GM12878 (cell line): ENCODE data around the gene ANGEL1. TPM values are rescaled to one million over a fixed set of nuclear protein-coding genes. Genes with fewer than 3 reads are reported as not detected.

Experiments used
- ATAC-seq: fragments of 200-7000 bp; cut with Tn5 transposase; 3 replicates; pipeline ENCODE4 v1.9.1; 2020; ENCODE audit warnings: mild to moderate bottlenecking, moderate library complexity
- BruUV-seq: library from RNA; stranded (reverse); fragments of 400-500 nt; replicated peaks from 2 replicates; lab custom pipeline; 2021; lab: Mats Ljungman, UMichigan
- CTCF ChIA-PET: fragments of 300-600 bp; sonication (Branson Sonifier 250); formaldehyde crosslinking; extraction: SDS; loops from one replicate; lab custom pipeline; 2021; ENCODE audit warnings: inconsistent platforms; lab: Yijun Ruan, JAX
- POLR2A ChIA-PET: fragments of 350-600 bp; formaldehyde crosslinking; extraction: SDS; loops from one replicate; lab custom pipeline; 2021; ENCODE audit warnings: inconsistent platforms; lab: Charles Lee
- RAD21 ChIA-PET: fragments of 300-600 bp; sonication (Branson Sonifier 250); formaldehyde crosslinking; loops from one replicate; lab custom pipeline; 2023; ENCODE audit warnings: antibody characterized with exemption; ENCODE audit not compliant: unreplicated experiment; lab: Charles Lee
- SMC1A ChIA-PET: fragments of 300-600 bp; sonication (Branson Sonifier 250); formaldehyde crosslinking; loops from one replicate; lab custom pipeline; 2023; ENCODE audit not compliant: unreplicated experiment, uncharacterized antibody; lab: Charles Lee
- DNase-seq: peaks from one replicate; pipeline ENCODE4 v3.0.0-alpha.2; 2011; ENCODE audit warnings: low read depth, low spot score
- FAIRE-seq: peaks from 3 replicates; lab custom pipeline; 2011; peaks lifted over from hg19 to GRCh38; lab: Jason Lieb, UNC
- H2AFZ ChIP-seq: 2 replicates; pipeline ENCODE4 v1.6.0; 2011; ENCODE audit warnings: low read depth, low read length, control low read depth; ENCODE audit not compliant: control insufficient read depth
- H3K27ac ChIP-seq: 2 replicates; pipeline ENCODE4 v1.5.1; 2011; ENCODE audit warnings: control low read depth; ENCODE audit not compliant: control insufficient read depth, insufficient read depth
- H3K27me3 ChIP-seq, 2 experiments: replicated peaks in 1 of 2; 2 replicates each; pipeline versions ENCODE4 v1.6.0 to v1.6.1; 2011; ENCODE audit warnings: low read length in 1 of 2; ENCODE audit not compliant: control insufficient read depth in 2 of 2, insufficient read depth in 2 of 2
- H3K36me3 ChIP-seq, 2 experiments: 2 replicates each; pipeline ENCODE4 v1.5.1; 2011; ENCODE audit warnings: low read length in 1 of 2; ENCODE audit not compliant: control insufficient read depth in 2 of 2, insufficient read depth in 2 of 2
- H3K4me1 ChIP-seq: 2 replicates; pipeline ENCODE4 v1.6.1; 2011; ENCODE audit warnings: mild to moderate bottlenecking, low read length, moderate library complexity, mixed read lengths; ENCODE audit not compliant: control insufficient read depth, insufficient read depth
- H3K4me2 ChIP-seq: 2 replicates; pipeline ENCODE4 v1.6.0; 2011; ENCODE audit warnings: control low read depth; ENCODE audit not compliant: control insufficient read depth, insufficient read depth
- H3K4me3 ChIP-seq: fragments of 200-600 bp; sonication (generic); 2 replicates; pipeline ENCODE4 v1.5.1; 2016
- H3K79me2 ChIP-seq: 2 replicates; pipeline ENCODE4 v1.6.0; 2011; ENCODE audit warnings: low read length; ENCODE audit not compliant: control insufficient read depth, insufficient read depth
- H3K9ac ChIP-seq: 2 replicates; pipeline ENCODE4 v1.8.0; 2011; ENCODE audit warnings: low read length, control low read depth, mixed read lengths; ENCODE audit not compliant: control insufficient read depth, insufficient read depth
- H3K9me3 ChIP-seq: replicated peaks from 3 replicates; pipeline ENCODE4 v1.5.1; 2011; ENCODE audit warnings: mild to moderate bottlenecking, low read length; ENCODE audit not compliant: control insufficient read depth, insufficient read depth
- H4K20me1 ChIP-seq: 2 replicates; pipeline ENCODE4 v1.6.0; 2011; ENCODE audit not compliant: control insufficient read depth, insufficient read depth
- CBFB ChIP-seq: IDR thresholded peaks from 2 replicates; pipeline ENCODE4 v1.6.1; 2016; ENCODE audit warnings: antibody characterized with exemption, low read depth
- HCFC1 ChIP-seq: fragments of 150-350 bp; IDR thresholded peaks from 2 replicates; pipeline ENCODE4 v1.6.1; 2014; ENCODE audit warnings: low read length
- HDAC2 ChIP-seq: fragments of 200-600 bp; sonication (generic); IDR thresholded peaks from 2 replicates; pipeline ENCODE4 v1.6.1; 2017
- IKZF1 ChIP-seq: fragments of 450-650 bp; conservative IDR thresholded peaks from 2 replicates; pipeline ENCODE4 v1.6.1; 2017; ENCODE audit warnings: antibody characterized with exemption, mild to moderate bottlenecking
- RCOR1 ChIP-seq: conservative IDR thresholded peaks from 2 replicates; pipeline ENCODE4 v1.6.1; 2012; ENCODE audit warnings: low read depth, low read length, improper control_type of control experiment
- SREBF1 ChIP-seq: IDR thresholded peaks from 2 replicates; pipeline ENCODE4 v1.6.1; 2012; ENCODE audit warnings: mild to moderate bottlenecking, low read length
- YBX1 ChIP-seq: fragments of 450-650 bp; IDR thresholded peaks from 2 replicates; pipeline ENCODE4 v1.6.1; 2016; ENCODE audit warnings: antibody characterized with exemption
- ZZZ3 ChIP-seq: IDR thresholded peaks from 2 replicates; pipeline ENCODE4 v1.6.1; 2011; ENCODE audit warnings: low read depth; ENCODE audit not compliant: control insufficient read depth, insufficient read length
- WGBS: methylation state at CpG from one replicate; pipeline ENCODE4 v1.1.6; 2016; ENCODE audit warnings: low lambda C conversion rate; ENCODE audit not compliant: insufficient replicate concordance, insufficient coverage; ENCODE audit errors: missing lambda C conversion rate; 5-methylcytosine and 5-hydroxymethylcytosine counted together
- in situ Hi-C: fragments of 300-500 bp; cut with MboI; formaldehyde crosslinking; loops from 9 replicates; pipeline ENCODE4 v1.14.3; 2018; ENCODE audit warnings: mixed read lengths
- intact Hi-C: fragments of 100-400 bp; cut with micrococcal nuclease; formaldehyde crosslinking; loops from one replicate; pipeline ENCODE4 v1.14.2; 2022; ENCODE audit not compliant: unreplicated experiment
- polyA plus RNA-seq, 11 experiments: library from polyadenylated mRNA; depleted of rRNA in 4 of 11; unstranded in 6 of 11; stranded (reverse) in 5 of 11; fragments of >200 nt; fragmentation: Nextera tagmentation in 4 of 11; fragmentation: Illumina TruSeq in 1 of 11; extraction: Ambion mirVana in 4 of 11; extraction: Trizol in 1 of 11; gene quantifications; 1 replicate in 1 of 11; 2 replicates in 10 of 11; pipeline versions ENCODE4 v1.2.1 to v1.2.3, GENCODE V29; 2011 to 2016; ENCODE audit warnings: inconsistent platforms in 2 of 11, missing spikeins in 2 of 11, low read depth in 1 of 11
- total RNA-seq, 4 experiments: library from RNA; depleted of rRNA in 3 of 4; stranded (reverse); fragments of >200 nt in 3 of 4; fragmentation: Illumina TruSeq in 1 of 4; extraction: Trizol in 1 of 4; gene quantifications; 2 replicates each; pipeline versions ENCODE4 v1.2.1 to v1.2.3, GENCODE V29; 2013 to 2021
- TF ChIP-seq, protein P1 (sequence below): fragments of 450-650 bp; formaldehyde crosslinking; IDR thresholded peaks from 2 replicates; pipeline ENCODE4 v1.5.0; 2022; ENCODE audit warnings: mild to moderate bottlenecking, missing genetic modification characterization
- TF ChIP-seq, protein P2 (sequence below): IDR thresholded peaks from 2 replicates; pipeline ENCODE4 v1.6.1; 2012; ENCODE audit warnings: low read depth, low read length, improper control_type of control experiment

The ANGEL1 gene
- total and polyA plus RNA-seq, 10 of the 15 experiments (the other 5 are each of a cell fraction or from before 2014, with no cell fraction given), result 1.7 to 29.7 (median 12.3) TPM

GRCh38 chr14:76793324-76793723, 19.4 kb downstream of the ANGEL1 start:
- no TSS peak for BruUV-seq
- no peaks in the 10 kb centered on the region for H3K9me3 ChIP-seq
- in situ Hi-C loops (no loop called here), intact Hi-C loops (no loop called here)
- CTCF ChIA-PET, result no interaction called here
- H3K27me3 ChIP-seq, result no peaks in the 10 kb centered on the region
- no peak overlapping the region for H3K9ac ChIP-seq
- H3K4me3 ChIP-seq, result no peak overlapping the region
- RAD21 ChIA-PET, result no interaction called here
- H3K4me1 ChIP-seq, result no peaks in the 10 kb centered on the region
- FAIRE-seq (no peak), ATAC-seq (no peak), DNase-seq (no peak)
- SMC1A ChIA-PET, result no interaction called here
- no peak overlapping the region for H3K4me2 ChIP-seq
- no peaks in the 10 kb centered on the region for H3K79me2 ChIP-seq
- no peak overlapping the region for H3K27ac ChIP-seq
- TF ChIP-seq RCOR1 (no peak), ZZZ3 (no peak)
- no peaks in the 10 kb centered on the region for H4K20me1 ChIP-seq
- no peak overlapping the region for H2AFZ ChIP-seq
- POLR2A ChIA-PET, result no interaction called here
- H3K36me3 ChIP-seq, result peaks cover 4 to 6% of the 10 kb centered on the region in 2 experiments; a peak in 3 of 4 replicates
- whole genome bisulfite sequencing, result 76% methylated on average over 3 of the region's 4 CpGs

- Histone ChIP-seq H4K20me1 (no peaks in the 10 kb centered on the region), H2AFZ (no peak overlapping the region), H3K9me3 (no peaks in the 10 kb centered on the region), H3K4me3 (no peak overlapping the region), H3K4me2 (no peak overlapping the region), H3K36me3 (peaks cover 10% of the 10 kb centered on the region in 2 experiments), H3K79me2 (no peaks in the 10 kb centered on the region), H3K27me3 (no peaks in the 10 kb centered on the region), H3K9ac (no peak overlapping the region), H3K4me1 (no peaks in the 10 kb centered on the region), H3K27ac (no peak overlapping the region)
- ChIA-PET SMC1A (interaction anchor here (0.7 kb wide), 1 partner anchor 19 kb away, joined by 3 read pairs; no protein-coding TSS in a partner anchor), POLR2A (no interaction called here), RAD21 (no interaction called here), CTCF (no interaction called here)
- no TSS peak for BruUV-seq
- FAIRE-seq, result no peak
- intact Hi-C loops, result no loop called here
- TF ChIP-seq, protein P1, sequence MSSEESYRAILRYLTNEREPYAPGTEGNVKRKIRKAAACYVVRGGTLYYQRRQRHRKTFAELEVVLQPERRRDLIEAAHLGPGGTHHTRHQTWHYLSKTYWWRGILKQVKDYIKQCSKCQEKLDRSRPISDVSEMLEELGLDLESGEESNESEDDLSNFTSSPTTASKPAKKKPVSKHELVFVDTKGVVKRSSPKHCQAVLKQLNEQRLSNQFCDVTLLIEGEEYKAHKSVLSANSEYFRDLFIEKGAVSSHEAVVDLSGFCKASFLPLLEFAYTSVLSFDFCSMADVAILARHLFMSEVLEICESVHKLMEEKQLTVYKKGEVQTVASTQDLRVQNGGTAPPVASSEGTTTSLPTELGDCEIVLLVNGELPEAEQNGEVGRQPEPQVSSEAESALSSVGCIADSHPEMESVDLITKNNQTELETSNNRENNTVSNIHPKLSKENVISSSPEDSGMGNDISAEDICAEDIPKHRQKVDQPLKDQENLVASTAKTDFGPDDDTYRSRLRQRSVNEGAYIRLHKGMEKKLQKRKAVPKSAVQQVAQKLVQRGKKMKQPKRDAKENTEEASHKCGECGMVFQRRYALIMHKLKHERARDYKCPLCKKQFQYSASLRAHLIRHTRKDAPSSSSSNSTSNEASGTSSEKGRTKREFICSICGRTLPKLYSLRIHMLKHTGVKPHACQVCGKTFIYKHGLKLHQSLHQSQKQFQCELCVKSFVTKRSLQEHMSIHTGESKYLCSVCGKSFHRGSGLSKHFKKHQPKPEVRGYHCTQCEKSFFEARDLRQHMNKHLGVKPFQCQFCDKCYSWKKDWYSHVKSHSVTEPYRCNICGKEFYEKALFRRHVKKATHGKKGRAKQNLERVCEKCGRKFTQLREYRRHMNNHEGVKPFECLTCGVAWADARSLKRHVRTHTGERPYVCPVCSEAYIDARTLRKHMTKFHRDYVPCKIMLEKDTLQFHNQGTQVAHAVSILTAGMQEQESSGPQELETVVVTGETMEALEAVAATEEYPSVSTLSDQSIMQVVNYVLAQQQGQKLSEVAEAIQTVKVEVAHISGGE (CRISPR knock-in tag), result no peak
- TF ChIP-seq HDAC2, result no peak
- no peak for TF ChIP-seq SREBF1
- no peak for TF ChIP-seq IKZF1
- TF ChIP-seq, protein P2, sequence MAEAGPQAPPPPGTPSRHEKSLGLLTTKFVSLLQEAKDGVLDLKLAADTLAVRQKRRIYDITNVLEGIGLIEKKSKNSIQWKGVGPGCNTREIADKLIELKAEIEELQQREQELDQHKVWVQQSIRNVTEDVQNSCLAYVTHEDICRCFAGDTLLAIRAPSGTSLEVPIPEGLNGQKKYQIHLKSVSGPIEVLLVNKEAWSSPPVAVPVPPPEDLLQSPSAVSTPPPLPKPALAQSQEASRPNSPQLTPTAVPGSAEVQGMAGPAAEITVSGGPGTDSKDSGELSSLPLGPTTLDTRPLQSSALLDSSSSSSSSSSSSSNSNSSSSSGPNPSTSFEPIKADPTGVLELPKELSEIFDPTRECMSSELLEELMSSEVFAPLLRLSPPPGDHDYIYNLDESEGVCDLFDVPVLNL, result no peak
- no peak for TF ChIP-seq YBX1
- TF ChIP-seq HCFC1, result no peak
- no peak for TF ChIP-seq CBFB
- in situ Hi-C loops, result no loop called here
- no peak for DNase-seq
- no peak for ATAC-seq
- 100% methylated on average over 2 of the region's 2 CpGs for WGBS
Measured at GRCh38 chr14:76792422-76792821, 20.3 kb downstream of the ANGEL1 start.
